GM21367 (cell line): ENCODE measurements around the gene CNTNAP2.

Source experiments
- ATAC-seq: cut with Tn5 transposase; IDR thresholded peaks from one replicate; pipeline ENCODE4 v1.9.1; 2021; ENCODE audit not compliant: unreplicated experiment

The CNTNAP2 gene

GRCh38 chr7:147196481-147196880 lies 1079.9 kb downstream of the CNTNAP2 start:
- no peak for ATAC-seq

- no peak for ATAC-seq
Observed at GRCh38 chr7:147197006-147197405, 1080.4 kb downstream of the CNTNAP2 start.

GRCh38 chr7:147199868-147200267 lies 1083.3 kb downstream of the CNTNAP2 start:
- ATAC-seq = no peak

- no peak for ATAC-seq
Observed at GRCh38 chr7:147207988-147208387, 1091.4 kb downstream of the CNTNAP2 start.

GRCh38 chr7:147231275-147231674 lies 1114.7 kb downstream of the CNTNAP2 start:
- ATAC-seq = no peak

- ATAC-seq = no peak
Observed at GRCh38 chr7:147235645-147236382, 1119.2 kb downstream of the CNTNAP2 start.

- no peak for ATAC-seq
Observed at GRCh38 chr7:147240468-147240867, 1123.9 kb downstream of the CNTNAP2 start.

GRCh38 chr7:147245274-147245673 lies 1128.7 kb downstream of the CNTNAP2 start:
- ATAC-seq = peak; percentile 62

- ATAC-seq = no peak
Observed at GRCh38 chr7:147249956-147250355, 1133.4 kb downstream of the CNTNAP2 start.

GRCh38 chr7:147251751-147252325 lies 1135.2 kb downstream of the CNTNAP2 start:
- ATAC-seq = no peak

GRCh38 chr7:147261693-147262092 lies 1145.1 kb downstream of the CNTNAP2 start:
- no peak for ATAC-seq

- no peak for ATAC-seq
Observed at GRCh38 chr7:147265528-147265927, 1148.9 kb downstream of the CNTNAP2 start.

- ATAC-seq = no peak
Observed at GRCh38 chr7:147276106-147276505, 1159.5 kb downstream of the CNTNAP2 start.

- no peak for ATAC-seq
Observed at GRCh38 chr7:147276783-147277370, 1160.3 kb downstream of the CNTNAP2 start.

GRCh38 chr7:147279514-147279913 lies 1162.9 kb downstream of the CNTNAP2 start:
- no peak for ATAC-seq

- ATAC-seq = no peak
Observed at GRCh38 chr7:147279964-147280374, 1163.4 kb downstream of the CNTNAP2 start.

GRCh38 chr7:147282204-147282603 lies 1165.6 kb downstream of the CNTNAP2 start:
- no peak for ATAC-seq

- ATAC-seq = no peak
Observed at GRCh38 chr7:147296201-147296600, 1179.6 kb downstream of the CNTNAP2 start.

- ATAC-seq = no peak
Observed at GRCh38 chr7:147296986-147297385, 1180.4 kb downstream of the CNTNAP2 start.

- ATAC-seq = no peak
Observed at GRCh38 chr7:147298611-147299043, 1182.0 kb downstream of the CNTNAP2 start.

- ATAC-seq = no peak
Observed at GRCh38 chr7:147300293-147300692, 1183.7 kb downstream of the CNTNAP2 start.

GRCh38 chr7:147304376-147304775 lies 1187.8 kb downstream of the CNTNAP2 start:
- ATAC-seq = no peak
